HUES6 (cell line): ENCODE measurements around the gene RNF149.
"Not testable (repeated sequence)": the region's sequence is repeated elsewhere in the genome, so short reads cannot be mapped to it uniquely, and the experiment has no call there.

Source experiments
- H3K27ac ChIP-seq: 2 replicates; pipeline ENCODE4 v1.7.0; 2013; ENCODE audit warnings: low read depth, mild to moderate bottlenecking, low read length, inconsistent platforms
- H3K27me3 ChIP-seq: 2 replicates; pipeline ENCODE4 v1.6.1; 2013; ENCODE audit warnings: low read length; ENCODE audit not compliant: control insufficient read depth, insufficient read depth
- H3K36me3 ChIP-seq: 2 replicates; pipeline ENCODE4 v1.6.1; 2013; ENCODE audit warnings: low read length; ENCODE audit not compliant: control insufficient read depth, insufficient read depth
- H3K4me1 ChIP-seq: 2 replicates; pipeline ENCODE4 v1.6.1; 2013; ENCODE audit warnings: low read length; ENCODE audit not compliant: control insufficient read depth, insufficient read depth
- H3K4me3 ChIP-seq: 2 replicates; pipeline ENCODE4 v1.5.1; 2013; ENCODE audit warnings: low read depth, low read length
- H3K9ac ChIP-seq: one replicate; pipeline ENCODE4 v1.6.1; 2013; ENCODE audit warnings: mild to moderate bottlenecking, low read length
- H3K9me3 ChIP-seq: 2 replicates; pipeline ENCODE4 v1.6.1; 2013; ENCODE audit warnings: low read depth, low read length; ENCODE audit not compliant: control insufficient read depth, insufficient read depth

RNF149 gene

GRCh38 chr2:101244373-101244772 lies 64.1 kb downstream of the RNF149 start:
- H3K9ac ChIP-seq, H3K9me3 ChIP-seq, H3K27me3 ChIP-seq, H3K4me3 ChIP-seq, H3K4me1 ChIP-seq, H3K36me3 ChIP-seq, H3K27ac ChIP-seq: not testable (repeated sequence)

GRCh38 chr2:101241158-101241557 lies 67.3 kb downstream of the RNF149 start:
- Histone ChIP-seq H3K4me3 (no peak overlapping the region), H3K9me3 (peaks cover 10% of the 10 kb centered on the region; the same call in 1 of the 2 replicates), H3K27me3 (no peaks in the 10 kb centered on the region), H3K4me1 (no peaks in the 10 kb centered on the region), H3K27ac (no peak overlapping the region), H3K36me3 (no peaks in the 10 kb centered on the region), H3K9ac (no peak overlapping the region)

GRCh38 chr2:101240694-101241093 lies 67.8 kb downstream of the RNF149 start:
- H3K9ac ChIP-seq, H3K4me3 ChIP-seq, H3K4me1 ChIP-seq, H3K27ac ChIP-seq, H3K9me3 ChIP-seq, H3K27me3 ChIP-seq, H3K36me3 ChIP-seq: not testable (repeated sequence)

GRCh38 chr2:101239760-101240118 lies 68.8 kb downstream of the RNF149 start:
- not testable (repeated sequence) for H3K27ac ChIP-seq, H3K4me3 ChIP-seq, H3K9ac ChIP-seq, H3K27me3 ChIP-seq, H3K4me1 ChIP-seq, H3K36me3 ChIP-seq
- H3K9me3 ChIP-seq: peaks cover 11% of the 10 kb centered on the region

- Histone ChIP-seq H3K27ac (no peak overlapping the region), H3K4me3 (no peak overlapping the region), H3K9me3 (peaks cover 17% of the 10 kb centered on the region), H3K27me3 (no peaks in the 10 kb centered on the region), H3K9ac (no peak overlapping the region), H3K36me3 (no peaks in the 10 kb centered on the region), H3K4me1 (no peaks in the 10 kb centered on the region)
Observed at GRCh38 chr2:101238930-101239759, 69.4 kb downstream of the RNF149 start.

GRCh38 chr2:101237944-101238343 lies 70.6 kb downstream of the RNF149 start:
- H3K4me1 ChIP-seq, H3K27me3 ChIP-seq, H3K9ac ChIP-seq, H3K27ac ChIP-seq, H3K36me3 ChIP-seq, H3K4me3 ChIP-seq: not testable (repeated sequence)
- H3K9me3 ChIP-seq: peaks cover 23% of the 10 kb centered on the region

GRCh38 chr2:101235956-101236355 lies 72.5 kb downstream of the RNF149 start:
- H3K4me3 ChIP-seq, H3K9ac ChIP-seq, H3K4me1 ChIP-seq, H3K36me3 ChIP-seq, H3K27me3 ChIP-seq, H3K27ac ChIP-seq: not testable (repeated sequence)
- peaks cover 28% of the 10 kb centered on the region for H3K9me3 ChIP-seq

GRCh38 chr2:101234169-101234938 lies 74.1 kb downstream of the RNF149 start:
- no peak overlapping the region for H3K27ac ChIP-seq
- H3K36me3 ChIP-seq: no peaks in the 10 kb centered on the region
- H3K27me3 ChIP-seq: no peaks in the 10 kb centered on the region
- no peaks in the 10 kb centered on the region for H3K4me1 ChIP-seq
- peaks cover 28% of the 10 kb centered on the region for H3K9me3 ChIP-seq
- H3K9ac ChIP-seq: no peak overlapping the region
- H3K4me3 ChIP-seq: no peak overlapping the region

GRCh38 chr2:101232770-101233169 lies 75.7 kb downstream of the RNF149 start:
- H3K4me3 ChIP-seq: no peak overlapping the region
- H3K4me1 ChIP-seq: no peaks in the 10 kb centered on the region
- no peak overlapping the region for H3K27ac ChIP-seq
- no peaks in the 10 kb centered on the region for H3K27me3 ChIP-seq
- H3K36me3 ChIP-seq: no peaks in the 10 kb centered on the region
- peaks cover 28% of the 10 kb centered on the region for H3K9me3 ChIP-seq
- no peak overlapping the region for H3K9ac ChIP-seq

- H3K27ac ChIP-seq: no peak overlapping the region
- H3K27me3 ChIP-seq: no peaks in the 10 kb centered on the region
- H3K36me3 ChIP-seq: no peaks in the 10 kb centered on the region
- no peaks in the 10 kb centered on the region for H3K4me1 ChIP-seq
- H3K9ac ChIP-seq: no peak overlapping the region
- H3K9me3 ChIP-seq: peaks cover 28% of the 10 kb centered on the region
- no peak overlapping the region for H3K4me3 ChIP-seq
Observed at GRCh38 chr2:101231937-101232730, 76.4 kb downstream of the RNF149 start.

- H3K36me3 ChIP-seq: no peaks in the 10 kb centered on the region
- H3K4me1 ChIP-seq: no peaks in the 10 kb centered on the region
- H3K4me3 ChIP-seq: no peak overlapping the region
- H3K27me3 ChIP-seq: no peaks in the 10 kb centered on the region
- no peak overlapping the region for H3K9ac ChIP-seq
- H3K9me3 ChIP-seq: peaks cover 21% of the 10 kb centered on the region
- H3K27ac ChIP-seq: no peak overlapping the region
Observed at GRCh38 chr2:101231240-101231639, 77.3 kb downstream of the RNF149 start.
